Activated CD4-positive, alpha-beta T cell treated with anti-CD3 and anti-CD28 coated beads for 36 hours (primary cell): ENCODE data around the gene ZMYND8. TPM values are rescaled to one million over a fixed set of nuclear protein-coding genes. Genes with fewer than 3 reads are reported as not detected.
A peak's percentile ranks its signal among the peaks of the same experiment; 100 is the strongest.

Experiments
- ATAC-seq: fragments of 200-7000 bp; cut with Tn5 transposase; one replicate; pipeline ENCODE4 v1.10.0; 2021; ENCODE audit warnings: mild to moderate bottlenecking, moderate library complexity
- CTCF ChIA-PET: fragments of 350-600 bp; sonication (Branson Sonifier 250); formaldehyde crosslinking; loops from one replicate; lab custom pipeline; 2021; ENCODE audit warnings: antibody characterized with exemption; lab: Charles Lee
- POLR2A ChIA-PET: fragments of 350-600 bp; sonication (Branson Sonifier 250); formaldehyde crosslinking; loops from one replicate; lab custom pipeline; 2021; ENCODE audit warnings: antibody characterized with exemption, inconsistent platforms; lab: Charles Lee
- DNase-seq: peaks from one replicate; pipeline ENCODE4 v3.0.0-alpha.2; 2020
- H3K27ac Mint-ChIP-seq: one replicate; pipeline ENCODE4 v1.8.0; 2021; ENCODE audit warnings: mixed read lengths
- H3K27me3 Mint-ChIP-seq: one replicate; pipeline ENCODE4 v1.8.0; 2021; ENCODE audit warnings: mixed read lengths
- H3K36me3 Mint-ChIP-seq: one replicate; pipeline ENCODE4 v1.8.0; 2021; ENCODE audit warnings: low read depth, mixed read lengths
- H3K4me1 Mint-ChIP-seq: one replicate; pipeline ENCODE4 v1.8.0; 2021; ENCODE audit warnings: mixed read lengths
- H3K4me3 Mint-ChIP-seq: one replicate; pipeline ENCODE4 v1.8.0; 2021; ENCODE audit warnings: mild to moderate bottlenecking, moderate library complexity, mixed read lengths
- H3K9me3 Mint-ChIP-seq: one replicate; pipeline ENCODE4 v1.8.0; 2021; ENCODE audit warnings: low read depth, mixed read lengths
- intact Hi-C, 2 experiments: fragments of 100-400 bp; cut with DNase I in 1 of 2; cut with micrococcal nuclease in 1 of 2; formaldehyde crosslinking; loops; one replicate each; pipeline versions ENCODE4 v1.14.2 to v1.15.1; 2022 to 2024; cut with DNase I, micrococcal nuclease
- total RNA-seq, 2 experiments: library from RNA; stranded (reverse); gene quantifications; one replicate each; pipeline ENCODE4 v1.2.3, GENCODE V29; 2021

Gene ZMYND8
- total RNA-seq, 2 experiments from 2014 or later = 33.7 to 50.3 TPM

GRCh38 chr20:47306095-47306494, 50.4 kb downstream of the ZMYND8 start:
- H3K27ac Mint-ChIP-seq = no peak overlapping the region
- DNase-seq = no peak
- intact Hi-C loops = no loop called here
- peaks cover 40% of the 10 kb centered on the region for H3K36me3 Mint-ChIP-seq
- H3K9me3 Mint-ChIP-seq = no peaks in the 10 kb centered on the region
- no peaks in the 10 kb centered on the region for H3K27me3 Mint-ChIP-seq
- no peak overlapping the region for H3K4me3 Mint-ChIP-seq
- H3K4me1 Mint-ChIP-seq = peaks cover 16% of the 10 kb centered on the region
- ATAC-seq = no peak
- ChIA-PET POLR2A (no interaction called here), CTCF (interaction anchor here (0.7 to 0.8 kb wide), 2 partner anchors 19 to 78 kb away, joined by 3 to 4 read pairs; no protein-coding TSS in a partner anchor)

DNA sequence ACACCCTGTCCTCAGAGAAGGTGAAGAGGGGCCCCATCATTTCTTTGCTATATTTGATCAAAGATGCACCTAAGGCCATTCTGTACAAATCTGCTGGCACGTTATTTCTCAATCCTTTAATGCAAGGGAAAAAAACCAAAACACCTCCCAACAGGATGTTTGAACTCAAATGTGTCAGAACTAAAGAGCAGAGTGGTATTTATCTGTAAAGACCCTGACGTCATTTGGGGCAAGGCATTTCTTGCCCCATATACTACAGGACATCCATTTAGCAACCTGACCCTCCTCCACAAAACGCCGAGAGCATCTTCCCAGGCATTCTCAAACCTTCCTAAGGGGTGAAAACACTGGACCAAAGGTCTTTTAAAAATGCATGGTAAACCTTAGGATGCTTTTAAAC, 50.8 kb downstream of the ZMYND8 start:
- no peak for ATAC-seq
- Mint-ChIP-seq H3K4me3 (no peak overlapping the region), H3K27ac (peak overlapping the region; percentile 2), H3K27me3 (no peaks in the 10 kb centered on the region), H3K36me3 (peaks cover 38% of the 10 kb centered on the region), H3K9me3 (no peaks in the 10 kb centered on the region), H3K4me1 (peaks cover 16% of the 10 kb centered on the region)
- ChIA-PET CTCF (interaction anchor here (0.7 to 0.8 kb wide), 2 partner anchors 20 to 78 kb away, joined by 3 to 4 read pairs; no protein-coding TSS in a partner anchor), POLR2A (no interaction called here)
- no peak for DNase-seq
- intact Hi-C loops = no loop called here

- intact Hi-C loops = no loop called here
- ATAC-seq = no peak
- Mint-ChIP-seq H3K27me3 (no peaks in the 10 kb centered on the region), H3K36me3 (peaks cover 38% of the 10 kb centered on the region), H3K9me3 (no peaks in the 10 kb centered on the region), H3K4me3 (no peak overlapping the region), H3K27ac (no peak overlapping the region), H3K4me1 (peaks cover 20% of the 10 kb centered on the region)
- DNase-seq = no peak
- CTCF ChIA-PET = interaction anchor here (1.7 kb wide), 1 partner anchor 79 kb away, joined by 5 read pairs; no protein-coding TSS in a partner anchor
- POLR2A ChIA-PET = no interaction called here
Observed at GRCh38 chr20:47304287-47304686, 52.2 kb downstream of the ZMYND8 start.

DNA sequence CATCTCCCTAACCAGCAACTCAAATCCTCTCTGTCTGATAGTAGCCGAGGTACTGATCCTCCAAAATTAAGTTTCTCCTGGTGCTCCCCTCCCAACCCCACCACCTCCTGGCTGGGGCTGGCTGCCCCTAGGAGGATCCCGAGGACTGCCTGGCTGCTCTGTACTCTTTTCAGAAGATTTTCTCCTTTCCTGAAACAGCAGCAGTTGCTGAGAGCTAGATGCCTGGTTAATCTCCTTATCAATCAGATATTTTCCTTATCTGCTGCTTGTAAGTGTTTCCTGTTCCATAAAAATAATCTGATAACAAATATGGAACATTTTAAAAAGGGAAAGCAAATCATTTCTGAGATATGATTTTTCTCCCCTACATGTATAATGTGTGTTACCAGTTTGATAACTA, 52.8 kb downstream of the ZMYND8 start:
- Mint-ChIP-seq H3K36me3 (peaks cover 38% of the 10 kb centered on the region), H3K9me3 (no peaks in the 10 kb centered on the region), H3K27me3 (no peaks in the 10 kb centered on the region), H3K4me3 (no peak overlapping the region), H3K27ac (no peak overlapping the region), H3K4me1 (peaks cover 18% of the 10 kb centered on the region)
- ChIA-PET POLR2A (no interaction called here), CTCF (interaction anchor here (0.8 to 1.7 kb wide), 2 partner anchors 80 to 1159 kb away, joined by 4 to 5 read pairs; no protein-coding TSS in a partner anchor)
- intact Hi-C loops = no loop called here
- DNase-seq (no peak), ATAC-seq (no peak)

DNA sequence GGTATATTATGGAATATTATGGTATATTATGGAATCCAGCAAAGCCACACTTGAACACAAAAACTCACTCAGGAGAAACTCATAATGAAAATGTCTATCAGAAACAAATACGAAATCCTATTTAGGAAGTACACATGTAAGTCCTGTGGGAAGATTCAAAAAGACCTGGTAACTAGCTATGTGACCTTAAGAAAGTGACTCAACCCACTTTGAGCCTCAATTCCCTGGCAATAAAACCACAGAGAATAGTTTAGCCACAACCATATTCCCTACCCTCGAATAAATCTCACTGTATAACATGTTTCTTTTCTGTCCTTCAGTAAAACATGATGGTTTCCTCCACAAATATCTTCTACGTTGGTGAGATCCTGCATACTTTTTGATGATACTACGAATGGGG, 56.4 kb downstream of the ZMYND8 start:
- ChIA-PET CTCF (interaction anchor here (1.0 kb wide), 1 partner anchor 26 kb away, joined by 3 read pairs; no protein-coding TSS in a partner anchor), POLR2A (no interaction called here)
- Mint-ChIP-seq H3K4me3 (no peak overlapping the region), H3K9me3 (no peaks in the 10 kb centered on the region), H3K27ac (no peak overlapping the region), H3K4me1 (peaks cover 6% of the 10 kb centered on the region), H3K36me3 (peaks cover 48% of the 10 kb centered on the region), H3K27me3 (no peaks in the 10 kb centered on the region)
- intact Hi-C loops = no loop called here
- DNase-seq (no peak), ATAC-seq (no peak)

DNA sequence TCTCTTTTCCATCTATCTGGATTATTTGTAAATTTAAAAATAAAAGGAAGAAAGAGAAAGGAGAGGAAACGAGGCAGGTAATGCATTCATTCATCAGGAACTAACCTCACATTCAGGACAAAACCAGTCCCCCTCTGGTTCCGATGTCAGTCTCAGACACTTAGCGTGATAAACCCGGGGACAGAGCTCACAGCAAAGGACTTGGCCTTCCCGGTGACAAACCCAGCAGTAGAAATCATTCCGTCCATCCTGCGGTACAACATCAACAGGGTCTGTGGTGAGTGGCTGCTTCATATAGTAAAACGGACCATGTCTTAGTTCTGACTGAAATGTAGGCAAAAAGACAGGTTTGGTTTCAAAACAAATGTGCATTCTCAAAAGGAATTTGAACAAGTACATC, 57.9 kb downstream of the ZMYND8 start:
- Mint-ChIP-seq H3K36me3 (peaks cover 62% of the 10 kb centered on the region), H3K27ac (no peak overlapping the region)
- POLR2A ChIA-PET = interaction anchor here (0.7 kb wide), 1 partner anchor 19 kb away, joined by 3 read pairs; no protein-coding TSS in a partner anchor

GRCh38 chr20:47297746-47298145, 58.8 kb downstream of the ZMYND8 start:
- POLR2A ChIA-PET = no interaction called here
- H3K4me1 Mint-ChIP-seq = peaks cover 17% of the 10 kb centered on the region
- DNase-seq = no peak
- intact Hi-C loops = no loop called here
- ATAC-seq = no peak
- peaks cover 63% of the 10 kb centered on the region for H3K36me3 Mint-ChIP-seq
- H3K27ac Mint-ChIP-seq = no peak overlapping the region
- H3K27me3 Mint-ChIP-seq = no peaks in the 10 kb centered on the region
- no peaks in the 10 kb centered on the region for H3K9me3 Mint-ChIP-seq
- H3K4me3 Mint-ChIP-seq = no peak overlapping the region
- CTCF ChIA-PET = interaction anchor here (0.9 to 1.1 kb wide), 3 partner anchors 75 to 86 kb away, joined by 3 read pairs; no protein-coding TSS in a partner anchor

More for the DNA sequence above, 57.9 kb downstream of the ZMYND8 start:
- H3K27me3 Mint-ChIP-seq = no peaks in the 10 kb centered on the region
- CTCF ChIA-PET = interaction anchor here (1.1 kb wide), 1 partner anchor 86 kb away, joined by 6 read pairs; no protein-coding TSS in a partner anchor
- peaks cover 15% of the 10 kb centered on the region for H3K4me1 Mint-ChIP-seq
- DNase-seq (no peak), ATAC-seq (no peak)
- intact Hi-C loops = no loop called here
- H3K9me3 Mint-ChIP-seq = no peaks in the 10 kb centered on the region
- no peak overlapping the region for H3K4me3 Mint-ChIP-seq

DNA sequence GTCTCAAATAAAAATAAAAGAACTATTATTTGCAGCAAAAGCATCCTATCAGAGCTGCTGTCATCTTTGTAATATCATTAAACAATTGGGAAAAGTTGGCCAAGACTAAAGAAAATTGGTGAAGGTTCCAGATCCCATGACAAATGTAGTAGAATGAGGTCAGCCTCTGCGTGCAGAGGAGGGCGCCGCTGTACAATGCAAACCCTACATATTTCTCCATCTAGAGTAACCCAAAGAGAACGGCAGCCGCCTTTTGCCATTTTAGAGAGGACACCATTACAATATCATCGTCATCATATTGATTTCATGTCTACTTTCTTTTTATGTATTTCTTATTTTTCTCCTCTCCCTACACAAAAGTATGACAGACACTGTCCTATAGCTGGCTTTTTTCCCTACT, 59.5 kb downstream of the ZMYND8 start:
- H3K36me3 Mint-ChIP-seq = peaks cover 63% of the 10 kb centered on the region
- no peaks in the 10 kb centered on the region for H3K27me3 Mint-ChIP-seq
- H3K4me1 Mint-ChIP-seq = peaks cover 17% of the 10 kb centered on the region
- ATAC-seq (no peak), DNase-seq (peak; percentile 25)
- H3K4me3 Mint-ChIP-seq = no peak overlapping the region
- no peaks in the 10 kb centered on the region for H3K9me3 Mint-ChIP-seq
- intact Hi-C loops = no loop called here
- no peak overlapping the region for H3K27ac Mint-ChIP-seq
- ChIA-PET POLR2A (interaction anchor here (0.6 kb wide), 1 partner anchor 17 kb away, joined by 3 read pairs; no protein-coding TSS in a partner anchor), CTCF (interaction anchor here (0.6 to 1.1 kb wide), 5 partner anchors 74 to 566 kb away, joined by 3 read pairs; no protein-coding TSS in a partner anchor)

DNA sequence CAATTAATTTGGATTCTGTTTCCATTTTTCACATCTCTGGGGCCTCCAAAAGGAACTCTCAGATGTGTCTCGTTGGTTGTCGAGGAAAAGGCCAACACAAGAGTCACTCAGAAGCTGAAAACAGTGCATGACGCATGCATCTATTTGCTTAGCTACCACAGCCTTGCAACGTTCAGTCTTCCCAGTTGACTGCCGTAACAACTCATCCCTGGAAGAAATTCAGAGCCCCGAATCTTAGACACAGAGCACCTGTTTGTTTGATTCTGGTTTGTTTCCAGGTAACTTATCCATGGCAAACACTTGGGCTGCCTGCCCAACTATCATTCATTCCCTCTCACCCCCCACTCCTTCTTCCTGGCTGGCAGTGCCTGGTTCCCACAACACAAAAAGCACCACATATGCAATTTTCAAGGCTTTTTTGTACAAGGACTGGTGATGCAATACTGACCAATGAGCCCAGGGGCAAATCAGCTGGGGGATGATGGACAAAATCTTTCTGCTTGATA, 60.5 kb downstream of the ZMYND8 start:
- intact Hi-C loops = no loop called here
- ChIA-PET CTCF (interaction anchor here (1.0 kb wide), 1 partner anchor 88 kb away, joined by 3 read pairs; no protein-coding TSS in a partner anchor), POLR2A (no interaction called here)
- Mint-ChIP-seq H3K4me3 (no peak overlapping the region), H3K36me3 (peaks cover 61% of the 10 kb centered on the region), H3K27ac (no peak overlapping the region), H3K27me3 (no peaks in the 10 kb centered on the region), H3K4me1 (peaks cover 17% of the 10 kb centered on the region), H3K9me3 (no peaks in the 10 kb centered on the region)
- ATAC-seq (no peak), DNase-seq (no peak)

DNA sequence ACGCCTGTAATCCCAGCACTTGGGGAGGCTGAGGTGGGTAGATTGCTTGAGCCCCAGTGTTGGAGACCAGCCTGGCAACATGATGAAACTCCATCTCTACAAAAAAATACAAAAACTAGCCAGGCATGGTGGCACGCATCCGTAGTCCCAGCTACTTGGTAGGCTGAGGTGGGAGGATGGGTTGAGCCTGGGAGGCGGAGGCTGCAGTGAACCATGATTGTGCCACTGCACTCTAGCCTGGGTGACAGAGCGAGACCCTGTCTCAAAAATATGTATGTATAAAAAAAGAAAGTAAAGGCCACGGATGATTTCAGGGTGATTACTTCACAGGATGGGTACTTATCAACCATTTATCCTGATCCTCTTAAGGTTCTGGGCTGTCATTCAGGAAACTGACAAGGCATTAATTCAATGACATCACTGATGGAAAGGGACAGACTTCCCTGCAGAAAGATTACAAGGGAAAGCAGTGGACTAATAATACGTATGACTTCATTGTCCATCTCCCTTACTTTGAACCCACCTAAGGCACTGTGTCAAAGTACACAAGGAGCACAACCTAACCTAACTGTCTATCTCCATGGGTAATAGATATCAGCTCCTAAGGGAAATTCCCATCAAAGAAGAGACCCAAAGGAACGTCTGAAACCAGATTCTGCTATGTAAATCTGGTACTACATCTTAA, 61.2 kb downstream of the ZMYND8 start:
- no peak for DNase-seq
- intact Hi-C loops = no loop called here
- CTCF ChIA-PET = interaction anchor here (0.7 to 0.8 kb wide), 2 partner anchors 20 to 22 kb away, joined by 3 read pairs; no protein-coding TSS in a partner anchor
- no peaks in the 10 kb centered on the region for H3K9me3 Mint-ChIP-seq
- no peak for ATAC-seq
- POLR2A ChIA-PET = no interaction called here
- H3K4me3 Mint-ChIP-seq = no peak overlapping the region
- peaks cover 16% of the 10 kb centered on the region for H3K4me1 Mint-ChIP-seq
- peaks cover 62% of the 10 kb centered on the region for H3K36me3 Mint-ChIP-seq
- no peaks in the 10 kb centered on the region for H3K27me3 Mint-ChIP-seq
- no peak overlapping the region for H3K27ac Mint-ChIP-seq

DNA sequence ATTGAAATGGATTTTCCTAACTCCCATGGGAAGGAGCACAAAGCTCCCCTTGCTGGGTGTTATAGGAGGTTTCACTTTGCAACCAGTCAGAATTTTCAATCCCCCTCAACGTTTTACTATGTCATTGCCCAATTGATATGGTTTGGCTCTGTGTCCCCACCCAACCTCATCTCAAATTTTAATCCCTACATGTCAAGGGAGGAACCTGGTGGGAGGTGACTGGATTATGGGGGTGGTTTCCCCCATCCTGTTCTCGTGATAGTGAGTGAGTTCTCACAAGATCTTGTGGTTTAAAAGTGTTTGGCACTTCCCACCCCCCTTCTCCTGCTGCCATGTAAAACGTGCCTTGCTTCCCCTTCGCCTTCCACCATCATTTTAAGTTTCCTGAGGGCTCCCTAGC, 62.9 kb downstream of the ZMYND8 start:
- Mint-ChIP-seq H3K9me3 (no peaks in the 10 kb centered on the region), H3K4me3 (no peak overlapping the region), H3K4me1 (peaks cover 13% of the 10 kb centered on the region), H3K27ac (peak overlapping the region; percentile 51), H3K27me3 (no peaks in the 10 kb centered on the region), H3K36me3 (peaks cover 69% of the 10 kb centered on the region)
- ChIA-PET POLR2A (no interaction called here), CTCF (no interaction called here)
- intact Hi-C loops = no loop called here
- ATAC-seq (no peak), DNase-seq (no peak)
